ENCODE measurements around the gene CEBPG. TPM values are rescaled to one million over a fixed set of nuclear protein-coding genes. Genes with fewer than 3 reads are reported as not detected.

Gene CEBPG
- total RNA-seq, 1 experiment from 2014 or later, result 51.1 TPM

DNA sequence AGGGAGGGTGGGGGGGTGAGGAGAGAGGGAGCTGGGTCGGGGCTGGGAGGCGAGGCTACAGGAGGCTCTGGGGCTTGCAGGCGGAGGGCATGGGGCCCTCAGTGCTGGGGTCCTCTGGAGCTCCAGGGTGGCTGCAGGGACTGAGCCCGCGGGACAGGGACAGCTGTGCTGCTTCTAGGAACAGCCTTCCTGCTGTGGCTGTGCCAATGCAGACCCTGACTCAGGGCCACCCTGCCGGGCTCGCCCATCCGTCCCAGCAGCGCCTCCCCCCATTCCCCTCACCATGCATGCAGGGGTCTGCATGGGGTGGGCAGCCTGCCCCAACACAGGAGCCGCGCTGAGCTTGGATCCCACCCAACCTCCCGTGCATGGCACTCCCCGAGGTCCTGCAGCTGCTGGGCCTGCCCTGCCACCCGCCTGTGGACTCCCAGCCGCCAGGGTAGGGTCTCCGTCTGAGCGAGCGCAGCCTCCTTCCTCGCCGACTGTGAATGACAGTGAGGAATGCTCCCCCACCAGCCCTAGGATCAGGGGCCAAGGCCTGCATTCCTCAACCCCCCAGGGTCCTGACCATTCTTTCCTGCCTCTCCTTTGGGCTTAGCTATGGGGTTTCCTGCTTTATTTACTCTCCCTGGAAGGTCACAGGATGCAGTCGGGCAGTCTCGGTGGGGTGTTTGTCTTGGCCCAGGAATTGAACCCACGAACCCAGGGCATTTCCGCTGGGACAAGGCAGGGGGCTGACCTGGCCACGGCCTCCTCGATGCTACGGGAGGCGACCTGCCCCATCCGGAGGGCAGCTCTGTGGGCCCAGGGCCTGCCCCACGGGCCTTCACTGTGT is 23.4 kb downstream of the CEBPG start:
- no peak for DNase-seq (ENCODE audit: low read depth, low spot score)
- no peaks in the 10 kb centered on the region for H3K27me3 ChIP-seq (ENCODE audit: insufficient read depth, low read length)
- H3K27ac ChIP-seq (ENCODE audit: low read depth, low read length), result no peak overlapping the region
- ChIA-PET CTCF (interaction anchor here (2.4 kb wide), 1 partner anchor 10 kb away, joined by 8 read pairs; no protein-coding TSS in a partner anchor), POLR2A (no interaction called here), RAD21 (ENCODE audit: low non-redundant PET in 1 of 2, low total read pairs in 2 of 2, uncharacterized antibody in 2 of 2, unreplicated experiment in 2 of 2) (no interaction called here)
- H3K9me3 ChIP-seq (ENCODE audit: control insufficient read depth in 1 of 2, insufficient read depth in 1 of 2, low read depth in 1 of 2, low read length in 2 of 2), result no peaks in the 10 kb centered on the region
- no TSS peak for BruUV-seq (replicated peaks)
- no peak overlapping the region for H2AFZ ChIP-seq (ENCODE audit: low read depth, low read length, poor library complexity, severe bottlenecking)
- no peak for ATAC-seq
- H3K4me1 ChIP-seq (ENCODE audit: control insufficient read depth in 1 of 2, insufficient read depth in 2 of 2, low read length in 2 of 2), result no peaks in the 10 kb centered on the region
- no peaks in the 10 kb centered on the region for H4K20me1 ChIP-seq (ENCODE audit: insufficient read depth)
- TF ChIP-seq CBX3 (IDR thresholded peaks at IDR 0.05; ENCODE audit: low read depth) (no peak), FOSL1 (IDR thresholded peaks at IDR 0.05; ENCODE audit: low read depth) (no peak), ATF3 (IDR thresholded peaks at IDR 0.05) (no peak), EZH2 (IDR thresholded peaks at IDR 0.05) (no peak), CTCF (IDR thresholded peaks at IDR 0.05 in 2 of 3, conservative IDR thresholded peaks at IDR 0.05 in 1 of 3; ENCODE audit: borderline replicate concordance in 1 of 3, insufficient read depth in 1 of 3, low read depth in 2 of 3, low read length in 2 of 3) (no peak), EGR1 (IDR thresholded peaks at IDR 0.05; ENCODE audit: low read depth) (no peak), POLR2A (IDR thresholded peaks at IDR 0.05; ENCODE audit: borderline replicate concordance, extremely low read depth, insufficient read depth, insufficient read length) (no peak), TCF7L2 (IDR thresholded peaks at IDR 0.05; ENCODE audit: borderline replicate concordance, extremely low read depth, insufficient read depth, insufficient read length) (no peak), ZFX (IDR thresholded peaks at IDR 0.05) (no peak), CEBPB (IDR thresholded peaks at IDR 0.05; ENCODE audit: low read depth) (no peak), ZBTB33 (IDR thresholded peaks at IDR 0.05; ENCODE audit: extremely low read depth, insufficient replicate concordance, low read length) (no peak), RAD21 (IDR thresholded peaks at IDR 0.05; ENCODE audit: low read depth) (no peak), SP1 (IDR thresholded peaks at IDR 0.05; ENCODE audit: low read depth) (no peak), JUND (IDR thresholded peaks at IDR 0.05) (no peak), SIN3A (IDR thresholded peaks at IDR 0.05; ENCODE audit: low read depth) (no peak)
- TF ChIP-seq, protein P1, sequence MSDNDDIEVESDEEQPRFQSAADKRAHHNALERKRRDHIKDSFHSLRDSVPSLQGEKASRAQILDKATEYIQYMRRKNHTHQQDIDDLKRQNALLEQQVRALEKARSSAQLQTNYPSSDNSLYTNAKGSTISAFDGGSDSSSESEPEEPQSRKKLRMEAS (IDR thresholded peaks at IDR 0.05), result no peak
- no peak overlapping the region for H3K4me2 ChIP-seq (ENCODE audit: low read length)
- no peak overlapping the region for H3K9ac ChIP-seq (ENCODE audit: low read length)
- H3K4me3 ChIP-seq (replicated peaks in 1 of 2; ENCODE audit: low read depth in 1 of 2, low read length in 2 of 2), result no peak overlapping the region
- H3K9me2 ChIP-seq (ENCODE audit: insufficient read depth), result no peaks in the 10 kb centered on the region
- no peaks in the 10 kb centered on the region for H3K79me2 ChIP-seq (ENCODE audit: insufficient read depth, low read length)
- no peaks in the 10 kb centered on the region for H3K36me3 ChIP-seq (ENCODE audit: control insufficient read depth in 1 of 2, insufficient read depth in 2 of 2, low read length in 2 of 2)
- intact Hi-C loops (cut with micrococcal nuclease), result no loop called here
